ENCODE data around the gene KIF5A.

Gene KIF5A

GRCh38 chr12:57528176-57528575 lies 21.7 kb upstream of the KIF5A start:
- no peak for DNase-seq (ENCODE audit: low read depth, low spot score)
- CTCF ChIA-PET = interaction anchor here (1.3 kb wide), 1 partner anchor 9 kb away, joined by 3 read pairs; no protein-coding TSS in a partner anchor
- POLR2A ChIA-PET = interaction anchor here (2.8 to 3.1 kb wide), 2 partner anchors 8 to 11 kb away, joined by 11 to 14 read pairs; partner anchors contain the start of gene DDIT3
- H3K4me3 ChIP-seq (ENCODE audit: low read depth, low read length) = no peak overlapping the region
- no peak for TF ChIP-seq CTCF (IDR thresholded peaks at IDR 0.05; ENCODE audit: insufficient read depth, low read length, missing control alignments)

GRCh38 chr12:57528831-57529555 lies 20.9 kb upstream of the KIF5A start:
- CTCF ChIA-PET = interaction anchor here (1.0 to 1.3 kb wide), 2 partner anchors 8 to 10 kb away, joined by 3 read pairs; no protein-coding TSS in a partner anchor
- H3K4me3 ChIP-seq (ENCODE audit: low read depth, low read length) = no peak overlapping the region
- TF ChIP-seq CTCF (IDR thresholded peaks at IDR 0.05; ENCODE audit: insufficient read depth, low read length, missing control alignments) = no peak
- POLR2A ChIA-PET = interaction anchor here (2.8 to 3.1 kb wide), 2 partner anchors 9 to 10 kb away, joined by 11 to 14 read pairs; partner anchors contain the start of gene DDIT3
- no peak for DNase-seq (ENCODE audit: low read depth, low spot score)

- CTCF ChIA-PET = interaction anchor here (0.8 to 1.0 kb wide), 2 partner anchors 9 to 67 kb away, joined by 3 to 5 read pairs; no protein-coding TSS in a partner anchor
- no peak for TF ChIP-seq CTCF (IDR thresholded peaks at IDR 0.05; ENCODE audit: insufficient read depth, low read length, missing control alignments)
- no peak for DNase-seq (ENCODE audit: low read depth, low spot score)
- H3K4me3 ChIP-seq (ENCODE audit: low read depth, low read length) = no peak overlapping the region
- POLR2A ChIA-PET = interaction anchor here (0.5 to 3.1 kb wide), 4 partner anchors 9 to 391 kb away, joined by 3 to 14 read pairs (median 10); partner anchors contain the start of genes DCTN2 and DDIT3
These were observed 20.0 kb upstream of the KIF5A start for GRCh38 chr12:57529831-57530230.

- POLR2A ChIA-PET = interaction anchor here (0.5 to 3.1 kb wide), 4 partner anchors 8 to 390 kb away, joined by 3 to 14 read pairs (median 10); partner anchors contain the start of genes DCTN2 and DDIT3
These were observed 19.3 kb upstream of the KIF5A start for GRCh38 chr12:57530396-57531142.

GRCh38 chr12:57531836-57532235 lies 18.0 kb upstream of the KIF5A start:
- ChIA-PET POLR2A (interaction anchor here (1.6 to 2.6 kb wide), 3 partner anchors 8 to 15 kb away, joined by 6 to 10 read pairs (median 8); partner anchors contain the start of genes DCTN2 and DDIT3), CTCF (interaction anchor here (1.9 kb wide), 1 partner anchor 51 kb away, joined by 5 read pairs; no protein-coding TSS in a partner anchor)

More at GRCh38 chr12:57530396-57531142, 19.3 kb upstream of the KIF5A start:
- no peak overlapping the region for H3K4me3 ChIP-seq (ENCODE audit: low read depth, low read length)
- CTCF ChIA-PET = interaction anchor here (0.7 to 1.0 kb wide), 3 partner anchors 8 to 67 kb away, joined by 3 to 5 read pairs (median 3); no protein-coding TSS in a partner anchor
- DNase-seq (ENCODE audit: low read depth, low spot score) = no peak
- TF ChIP-seq CTCF (IDR thresholded peaks at IDR 0.05; ENCODE audit: insufficient read depth, low read length, missing control alignments) = no peak

More at GRCh38 chr12:57531836-57532235, 18.0 kb upstream of the KIF5A start:
- no peak overlapping the region for H3K4me3 ChIP-seq (ENCODE audit: low read depth, low read length)
- DNase-seq (ENCODE audit: low read depth, low spot score) = no peak
- TF ChIP-seq CTCF (IDR thresholded peaks at IDR 0.05; ENCODE audit: insufficient read depth, low read length, missing control alignments) = no peak

Data from AG04449 (cell line).